Fibroblast of villous mesenchyme (primary cell): ENCODE measurements around the gene TRANK1. TPM values are rescaled to one million over a fixed set of nuclear protein-coding genes. Genes with fewer than 3 reads are reported as not detected.
A peak's percentile ranks its signal among the peaks of the same experiment; 100 is the strongest.

Source experiments
- DNase-seq: peaks from one replicate; pipeline ENCODE4 v3.0.0-alpha.2; 2010; ENCODE audit warnings: low read depth
- H3K4me3 ChIP-seq: 2 replicates; pipeline ENCODE4 v1.5.1; 2011; ENCODE audit warnings: low read depth, mild to moderate bottlenecking, low read length
- total RNA-seq: library from RNA; depleted of rRNA; stranded (reverse); fragments of >200 nt; gene quantifications from 2 replicates; pipeline ENCODE4 v1.2.3, GENCODE V29; 2012
- TF ChIP-seq, protein P1 (sequence below): IDR thresholded peaks from 2 replicates; pipeline ENCODE4 v1.5.1; 2012; ENCODE audit warnings: low read depth, mild to moderate bottlenecking, low read length; ENCODE audit not compliant: insufficient read depth

Gene TRANK1
- total RNA-seq, result 11.6 and 13.4 TPM in 2 replicates

DNA sequence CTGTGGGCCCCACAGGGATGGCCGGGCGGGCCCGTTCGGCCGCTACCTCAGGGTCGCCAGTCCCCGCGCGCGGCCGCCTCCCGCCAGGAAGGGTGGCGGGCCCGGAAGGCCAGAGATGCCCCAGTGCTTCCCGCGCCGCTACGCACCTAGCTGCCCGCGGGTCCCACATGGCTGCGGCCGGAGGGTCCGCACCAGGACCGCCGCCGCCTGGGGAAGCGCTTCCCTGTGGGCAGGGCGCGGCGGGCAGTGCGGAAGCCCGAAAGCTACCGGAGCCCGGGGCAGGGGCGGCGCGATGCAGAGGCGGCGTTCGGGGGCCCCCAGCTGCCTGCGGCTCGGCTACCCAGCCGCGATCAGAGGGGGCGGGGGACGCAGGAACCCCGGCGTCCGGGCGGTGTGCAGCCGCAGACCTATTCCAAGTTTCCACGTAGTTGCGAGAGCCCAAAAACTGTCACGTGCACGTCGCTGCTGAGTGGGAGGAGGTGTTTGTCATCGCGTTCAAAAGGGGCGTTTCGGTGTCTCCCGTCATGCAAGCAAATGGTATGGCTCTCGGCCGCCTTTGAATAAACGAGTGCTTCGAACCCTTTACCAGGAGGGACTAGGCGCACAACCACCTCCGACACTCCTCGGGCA is at the start of gene TRANK1:
TRANK1 (minus strand) TSS at position 414 of the 630 bp plus-strand sequence; CDS start at position 169, 245 bp downstream.
- TF ChIP-seq, protein P1, sequence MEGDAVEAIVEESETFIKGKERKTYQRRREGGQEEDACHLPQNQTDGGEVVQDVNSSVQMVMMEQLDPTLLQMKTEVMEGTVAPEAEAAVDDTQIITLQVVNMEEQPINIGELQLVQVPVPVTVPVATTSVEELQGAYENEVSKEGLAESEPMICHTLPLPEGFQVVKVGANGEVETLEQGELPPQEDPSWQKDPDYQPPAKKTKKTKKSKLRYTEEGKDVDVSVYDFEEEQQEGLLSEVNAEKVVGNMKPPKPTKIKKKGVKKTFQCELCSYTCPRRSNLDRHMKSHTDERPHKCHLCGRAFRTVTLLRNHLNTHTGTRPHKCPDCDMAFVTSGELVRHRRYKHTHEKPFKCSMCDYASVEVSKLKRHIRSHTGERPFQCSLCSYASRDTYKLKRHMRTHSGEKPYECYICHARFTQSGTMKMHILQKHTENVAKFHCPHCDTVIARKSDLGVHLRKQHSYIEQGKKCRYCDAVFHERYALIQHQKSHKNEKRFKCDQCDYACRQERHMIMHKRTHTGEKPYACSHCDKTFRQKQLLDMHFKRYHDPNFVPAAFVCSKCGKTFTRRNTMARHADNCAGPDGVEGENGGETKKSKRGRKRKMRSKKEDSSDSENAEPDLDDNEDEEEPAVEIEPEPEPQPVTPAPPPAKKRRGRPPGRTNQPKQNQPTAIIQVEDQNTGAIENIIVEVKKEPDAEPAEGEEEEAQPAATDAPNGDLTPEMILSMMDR, result no peak
- DNase-seq, result peak; percentile 50
- peak within 1 kb of the TSS; percentile 72 for H3K4me3 ChIP-seq

DNA sequence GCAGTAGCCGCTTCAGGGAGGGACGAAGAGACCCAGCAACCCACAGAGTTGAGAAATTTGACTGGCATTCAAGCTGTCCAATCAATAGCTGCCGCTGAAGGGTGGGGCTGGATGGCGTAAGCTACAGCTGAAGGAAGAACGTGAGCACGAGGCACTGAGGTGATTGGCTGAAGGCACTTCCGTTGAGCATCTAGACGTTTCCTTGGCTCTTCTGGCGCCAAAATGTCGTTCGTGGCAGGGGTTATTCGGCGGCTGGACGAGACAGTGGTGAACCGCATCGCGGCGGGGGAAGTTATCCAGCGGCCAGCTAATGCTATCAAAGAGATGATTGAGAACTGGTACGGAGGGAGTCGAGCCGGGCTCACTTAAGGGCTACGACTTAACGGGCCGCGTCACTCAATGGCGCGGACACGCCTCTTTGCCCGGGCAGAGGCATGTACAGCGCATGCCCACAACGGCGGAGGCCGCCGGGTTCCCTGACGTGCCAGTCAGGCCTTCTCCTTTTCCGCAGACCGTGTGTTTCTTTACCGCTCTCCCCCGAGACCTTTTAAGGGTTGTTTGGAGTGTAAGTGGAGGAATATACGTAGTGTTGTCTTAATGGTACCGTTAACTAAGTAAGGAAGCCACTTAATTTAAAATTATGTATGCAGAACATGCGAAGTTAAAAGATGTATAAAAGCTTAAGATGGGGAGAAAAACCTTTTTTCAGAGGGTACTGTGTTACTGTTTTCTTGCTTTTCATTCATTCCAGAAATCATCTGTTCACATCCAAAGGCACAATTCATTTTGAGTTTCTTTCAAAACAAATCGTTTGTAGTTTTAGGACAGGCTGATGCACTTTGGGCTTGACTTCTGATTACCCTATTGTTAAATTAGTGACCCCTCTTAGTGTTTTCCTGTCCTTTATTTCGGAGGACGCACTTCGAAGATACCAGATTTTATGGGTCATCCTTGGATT is 48.8 kb upstream of the TRANK1 start, which contains the start of gene MLH1:
MLH1 (plus strand) TSS at position 193 of the 958 bp plus-strand sequence; CDS start at position 223, 30 bp downstream.
- TF ChIP-seq, protein P1, result no peak
- peak within 1 kb of the TSS; percentile 96 for H3K4me3 ChIP-seq
- DNase-seq, result peak; percentile 100

DNA sequence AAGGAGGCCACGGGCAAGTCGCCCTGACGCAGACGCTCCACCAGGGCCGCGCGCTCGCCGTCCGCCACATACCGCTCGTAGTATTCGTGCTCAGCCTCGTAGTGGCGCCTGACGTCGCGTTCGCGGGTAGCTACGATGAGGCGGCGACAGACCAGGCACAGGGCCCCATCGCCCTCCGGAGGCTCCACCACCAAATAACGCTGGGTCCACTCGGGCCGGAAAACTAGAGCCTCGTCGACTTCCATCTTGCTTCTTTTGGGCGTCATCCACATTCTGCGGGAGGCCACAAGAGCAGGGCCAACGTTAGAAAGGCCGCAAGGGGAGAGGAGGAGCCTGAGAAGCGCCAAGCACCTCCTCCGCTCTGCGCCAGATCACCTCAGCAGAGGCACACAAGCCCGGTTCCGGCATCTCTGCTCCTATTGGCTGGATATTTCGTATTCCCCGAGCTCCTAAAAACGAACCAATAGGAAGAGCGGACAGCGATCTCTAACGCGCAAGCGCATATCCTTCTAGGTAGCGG is 48.0 kb upstream of the TRANK1 start, which contains the start of gene EPM2AIP1:
EPM2AIP1 (minus strand) TSS at position 326 of the 520 bp plus-strand sequence; CDS start at position 272, 54 bp downstream.
- no peak for DNase-seq
- H3K4me3 ChIP-seq, result peak within 1 kb of the TSS; percentile 96
- TF ChIP-seq, protein P1, result peak; percentile 24

DNA sequence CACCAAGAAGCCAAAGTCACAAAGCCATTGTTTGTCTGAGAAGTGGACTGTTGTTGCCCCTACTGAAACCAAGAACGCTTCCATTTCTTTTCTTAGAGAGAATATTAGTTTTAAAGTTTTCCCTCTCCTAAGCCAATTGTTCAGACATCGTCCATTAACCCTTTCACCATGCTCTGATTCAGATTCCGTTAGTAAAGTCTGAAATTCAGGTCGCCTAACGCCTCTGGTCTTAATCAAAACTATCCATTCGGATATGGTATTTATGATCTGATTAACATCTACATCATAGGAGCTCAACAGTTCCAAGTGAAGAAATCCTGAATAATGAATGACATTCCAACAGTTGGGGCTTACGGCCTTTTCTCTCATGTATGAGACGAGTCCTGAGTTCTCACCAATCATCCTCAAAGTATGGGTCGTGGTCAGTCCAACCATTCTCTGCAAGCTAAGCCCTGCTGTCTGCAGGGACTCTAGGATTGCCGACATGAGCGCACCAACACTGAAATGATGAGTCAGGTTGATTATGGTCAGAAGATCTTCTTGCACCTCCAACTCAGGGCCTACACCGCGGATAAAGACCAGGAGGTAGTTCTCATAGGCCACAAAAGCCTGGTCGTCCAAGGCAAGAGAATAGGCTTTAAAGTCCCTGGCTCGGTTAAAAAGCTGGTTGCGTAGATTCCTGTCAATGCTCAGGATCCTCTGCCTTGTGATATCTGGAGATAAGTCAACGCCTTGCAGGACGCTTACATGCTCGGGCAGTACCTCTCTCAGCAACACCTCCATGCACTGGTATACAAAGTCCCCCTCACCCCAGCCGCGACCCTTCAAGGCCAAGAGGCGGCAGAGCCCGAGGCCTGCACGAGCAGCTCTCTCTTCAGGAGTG is 47.3 kb upstream of the TRANK1 start:
- peak; percentile 74 for DNase-seq
- TF ChIP-seq, protein P1, result no peak
- peak overlapping the region; percentile 96 for H3K4me3 ChIP-seq

DNA sequence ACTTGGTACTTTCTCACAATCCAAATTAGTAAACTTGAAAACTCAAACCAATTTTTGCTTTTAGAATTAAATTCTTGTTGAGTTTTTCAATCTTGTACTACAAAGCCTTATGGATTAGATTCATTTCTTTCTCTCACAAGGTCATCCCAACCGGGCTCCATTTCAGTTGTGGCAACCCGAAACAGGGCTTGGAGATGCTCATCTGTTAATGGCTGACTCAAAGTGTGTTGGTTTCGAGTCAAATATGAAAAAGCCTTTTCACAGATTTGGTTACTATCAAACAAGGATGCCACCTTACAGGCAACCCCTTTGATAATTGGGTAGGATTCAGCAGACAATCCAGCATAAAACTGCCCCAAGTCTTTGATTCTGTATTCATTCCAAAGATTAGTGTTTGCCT is 46.3 kb upstream of the TRANK1 start:
- H3K4me3 ChIP-seq, result peak overlapping the region; percentile 96
- DNase-seq, result no peak

More for the DNA sequence above, 46.3 kb upstream of the TRANK1 start:
- TF ChIP-seq, protein P1, result no peak
